Stimulated activated CD8-positive, alpha-beta memory T cell treated with anti-CD3 and anti-CD28 coated beads, Interleukin-4, amount 100 ng/mL, for 48 hours (primary cell): ENCODE data around the gene MLNR.

Source experiments
- DNase-seq: peaks from one replicate; pipeline ENCODE4 v3.0.0-alpha.2; 2020

The MLNR gene

GRCh38 chr13:49220036-49220855, at the start of gene MLNR:
Gene MLNR (plus strand): TSS chr13:49220338. CDS start chr13:49220338, 0 bp downstream.
- peak; percentile 59 for DNase-seq

- DNase-seq, result no peak
Observed at GRCh38 chr13:49171359-49171758, 48.8 kb upstream of the MLNR start.

GRCh38 chr13:49183672-49184325, 36.3 kb upstream of the MLNR start:
- DNase-seq, result no peak

- no peak for DNase-seq
Observed at GRCh38 chr13:49184621-49185020, 35.5 kb upstream of the MLNR start.

GRCh38 chr13:49185264-49185663, 34.9 kb upstream of the MLNR start:
- DNase-seq, result no peak

GRCh38 chr13:49190901-49191300, 29.2 kb upstream of the MLNR start:
- no peak for DNase-seq

- DNase-seq, result no peak
Observed at GRCh38 chr13:49206641-49207040, 13.5 kb upstream of the MLNR start.

GRCh38 chr13:49208619-49209018, 11.5 kb upstream of the MLNR start:
- no peak for DNase-seq

- no peak for DNase-seq
Observed at GRCh38 chr13:49210114-49210513, 10.0 kb upstream of the MLNR start.

- no peak for DNase-seq
Observed at GRCh38 chr13:49210669-49211068, 9.5 kb upstream of the MLNR start.

- no peak for DNase-seq
Observed at GRCh38 chr13:49213539-49213938, 6.6 kb upstream of the MLNR start.

GRCh38 chr13:49213997-49214916, 5.9 kb upstream of the MLNR start:
- no peak for DNase-seq

- peak; percentile 47 for DNase-seq
Observed at GRCh38 chr13:49214917-49215376, 5.2 kb upstream of the MLNR start.

GRCh38 chr13:49216334-49216733, 3.8 kb upstream of the MLNR start:
- no peak for DNase-seq

- DNase-seq, result no peak
Observed at GRCh38 chr13:49217962-49218492, 2.1 kb upstream of the MLNR start.

- DNase-seq, result no peak
Observed at GRCh38 chr13:49218493-49219051, 1.6 kb upstream of the MLNR start.

- peak; percentile 29 for DNase-seq
Observed at GRCh38 chr13:49219647-49220035, 497 bp upstream of the MLNR start.

- no peak for DNase-seq
Observed at GRCh38 chr13:49220856-49221589, 885 bp downstream of the MLNR start.

GRCh38 chr13:49221590-49221965, 1.4 kb downstream of the MLNR start:
- no peak for DNase-seq

- DNase-seq, result no peak
Observed at GRCh38 chr13:49225223-49226042, 5.3 kb downstream of the MLNR start.

GRCh38 chr13:49226613-49227012, 6.5 kb downstream of the MLNR start:
- DNase-seq, result no peak
